ENCODE measurements around the gene JDP2. TPM values are rescaled to one million over a fixed set of nuclear protein-coding genes. Genes with fewer than 3 reads are reported as not detected.

Gene JDP2
- total RNA-seq, 1 donor from 2014 or later = 59.2 TPM

DNA sequence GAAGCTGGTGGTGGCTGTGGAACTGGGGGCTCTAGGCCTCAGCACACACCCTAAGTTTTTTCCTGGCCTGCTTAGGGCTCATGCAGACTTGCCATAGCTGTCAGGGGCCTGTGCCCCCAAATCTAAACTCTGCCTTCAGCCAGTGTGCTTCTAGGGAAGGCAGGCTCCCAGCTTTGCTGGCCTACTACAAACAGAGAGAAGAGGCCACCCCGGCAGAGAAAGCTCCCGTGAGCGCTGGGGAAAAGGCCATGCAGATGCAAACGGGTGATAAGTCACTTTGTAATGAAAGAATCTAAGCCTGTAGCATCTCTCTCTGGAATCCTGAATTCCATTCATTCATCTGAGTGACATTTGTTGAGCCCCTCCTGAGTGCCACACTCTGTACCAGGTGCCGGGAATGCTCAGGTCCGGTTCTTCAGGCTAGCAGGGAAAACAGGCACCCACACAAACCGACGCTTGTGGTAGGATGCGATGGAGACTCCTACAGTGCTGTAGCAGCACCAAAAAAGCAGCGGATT is 29.9 kb downstream of the JDP2 start:
- Histone ChIP-seq H3K9me3 (no peaks in the 10 kb centered on the region), H3K4me3 (no peak overlapping the region), H3K27ac (no peak overlapping the region), H3K36me3 (peaks cover 45% of the 10 kb centered on the region), H3K27me3 (ENCODE audit: low read depth) (no peaks in the 10 kb centered on the region), H3K4me1 (peaks cover 65% of the 10 kb centered on the region)
- DNase-seq (no peak), ATAC-seq (no peak)
- TF ChIP-seq, protein P1, sequence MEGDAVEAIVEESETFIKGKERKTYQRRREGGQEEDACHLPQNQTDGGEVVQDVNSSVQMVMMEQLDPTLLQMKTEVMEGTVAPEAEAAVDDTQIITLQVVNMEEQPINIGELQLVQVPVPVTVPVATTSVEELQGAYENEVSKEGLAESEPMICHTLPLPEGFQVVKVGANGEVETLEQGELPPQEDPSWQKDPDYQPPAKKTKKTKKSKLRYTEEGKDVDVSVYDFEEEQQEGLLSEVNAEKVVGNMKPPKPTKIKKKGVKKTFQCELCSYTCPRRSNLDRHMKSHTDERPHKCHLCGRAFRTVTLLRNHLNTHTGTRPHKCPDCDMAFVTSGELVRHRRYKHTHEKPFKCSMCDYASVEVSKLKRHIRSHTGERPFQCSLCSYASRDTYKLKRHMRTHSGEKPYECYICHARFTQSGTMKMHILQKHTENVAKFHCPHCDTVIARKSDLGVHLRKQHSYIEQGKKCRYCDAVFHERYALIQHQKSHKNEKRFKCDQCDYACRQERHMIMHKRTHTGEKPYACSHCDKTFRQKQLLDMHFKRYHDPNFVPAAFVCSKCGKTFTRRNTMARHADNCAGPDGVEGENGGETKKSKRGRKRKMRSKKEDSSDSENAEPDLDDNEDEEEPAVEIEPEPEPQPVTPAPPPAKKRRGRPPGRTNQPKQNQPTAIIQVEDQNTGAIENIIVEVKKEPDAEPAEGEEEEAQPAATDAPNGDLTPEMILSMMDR (IDR thresholded peaks at IDR 0.05) = no peak
- intact Hi-C loops (cut with DNase I) = no loop called here

DNA sequence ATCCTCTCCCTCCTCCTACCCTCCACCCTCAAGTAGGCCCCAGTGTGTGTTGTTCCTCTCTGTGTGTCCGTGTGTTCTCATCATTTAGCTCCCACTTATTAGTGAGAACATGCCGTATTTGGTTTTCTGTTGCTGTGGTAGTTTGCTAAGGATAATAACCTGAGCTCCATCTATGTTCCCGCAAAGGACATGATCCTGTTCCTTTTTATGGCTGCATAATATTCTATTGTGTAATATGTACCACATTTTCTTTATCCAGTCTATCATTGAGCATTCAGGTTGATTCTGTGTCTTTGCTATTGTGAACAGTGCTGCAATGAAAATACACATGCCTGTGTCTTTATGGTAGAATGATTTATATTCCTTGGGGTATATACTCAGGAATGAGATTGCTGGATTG is 30.5 kb downstream of the JDP2 start:
- DNase-seq = no peak
- TF ChIP-seq, protein P1 (IDR thresholded peaks at IDR 0.05) = no peak
- no peak overlapping the region for H3K4me3 ChIP-seq
- ATAC-seq = no peak
- no peaks in the 10 kb centered on the region for H3K27me3 ChIP-seq (ENCODE audit: low read depth)
- H3K36me3 ChIP-seq = peaks cover 51% of the 10 kb centered on the region
- H3K9me3 ChIP-seq = no peaks in the 10 kb centered on the region
- peaks cover 59% of the 10 kb centered on the region for H3K4me1 ChIP-seq
- intact Hi-C loops (cut with DNase I) = no loop called here
- H3K27ac ChIP-seq = peak overlapping the region; percentile 11

DNA sequence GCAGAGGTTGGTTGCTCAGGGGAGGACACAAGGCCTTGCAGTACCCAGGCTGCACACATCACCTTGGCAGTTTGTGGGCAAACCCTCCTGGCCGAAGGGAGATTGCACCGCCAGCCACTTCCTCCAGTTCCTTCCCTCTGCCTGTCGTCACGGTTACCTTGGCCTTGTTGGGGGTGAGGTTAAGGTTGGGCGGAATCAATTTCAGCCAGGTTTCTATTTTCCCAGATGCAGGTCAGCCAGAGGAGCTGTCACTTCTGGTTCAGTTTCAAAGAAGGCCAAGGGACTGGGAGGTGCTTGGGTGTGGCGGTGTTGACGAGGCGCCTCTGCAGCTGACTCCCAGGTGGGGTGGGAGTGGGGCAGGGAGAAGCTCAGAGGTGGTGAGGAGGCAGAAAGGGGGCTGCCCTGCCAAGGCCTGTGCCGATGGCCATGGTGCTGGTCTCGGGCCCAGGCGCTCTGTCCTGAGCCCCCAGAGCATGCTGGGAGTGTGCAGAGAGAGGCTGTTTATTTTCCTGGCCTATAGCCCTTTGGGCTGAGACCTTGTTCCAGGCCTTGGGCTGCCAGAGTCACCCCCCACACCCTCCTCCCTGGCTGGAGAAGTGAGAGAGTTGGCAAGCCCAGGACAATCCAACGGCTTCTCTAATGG is 31.4 kb downstream of the JDP2 start:
- Histone ChIP-seq H3K27ac (peak overlapping the region; percentile 41), H3K4me3 (no peak overlapping the region), H3K27me3 (ENCODE audit: low read depth) (no peaks in the 10 kb centered on the region), H3K4me1 (peaks cover 50% of the 10 kb centered on the region), H3K9me3 (no peaks in the 10 kb centered on the region), H3K36me3 (peaks cover 59% of the 10 kb centered on the region)
- intact Hi-C loops (cut with DNase I) = no loop called here
- peak; percentile 69 for DNase-seq
- ATAC-seq = peak; percentile 31 to 44
- TF ChIP-seq, protein P1 (IDR thresholded peaks at IDR 0.05) = no peak

DNA sequence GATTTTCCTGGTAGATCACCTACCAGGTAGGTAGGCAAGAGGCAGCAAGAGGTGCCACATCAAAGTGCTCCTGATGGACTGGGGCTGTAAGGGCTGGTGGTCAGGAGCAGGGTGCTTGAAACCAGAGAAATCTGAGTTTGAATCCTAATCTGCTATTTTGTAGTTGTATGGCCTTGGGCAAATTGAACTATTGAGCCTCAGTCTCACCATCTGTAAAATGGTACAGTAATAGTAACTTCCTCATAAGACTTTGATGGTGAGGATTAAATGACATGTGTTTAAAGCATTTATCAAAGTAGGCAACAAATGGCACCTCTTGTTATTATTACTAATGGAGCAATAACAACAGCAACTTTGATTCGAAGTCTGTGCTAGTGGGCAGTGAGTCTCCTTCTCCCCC is 32.0 kb downstream of the JDP2 start:
- H3K4me3 ChIP-seq = no peak overlapping the region
- ATAC-seq (no peak), DNase-seq (no peak)
- no peaks in the 10 kb centered on the region for H3K27me3 ChIP-seq (ENCODE audit: low read depth)
- H3K36me3 ChIP-seq = peaks cover 65% of the 10 kb centered on the region
- H3K27ac ChIP-seq = peak overlapping the region; percentile 41
- TF ChIP-seq, protein P1 (IDR thresholded peaks at IDR 0.05) = no peak
- peaks cover 44% of the 10 kb centered on the region for H3K4me1 ChIP-seq
- H3K9me3 ChIP-seq = no peaks in the 10 kb centered on the region
- intact Hi-C loops (cut with DNase I) = no loop called here

DNA sequence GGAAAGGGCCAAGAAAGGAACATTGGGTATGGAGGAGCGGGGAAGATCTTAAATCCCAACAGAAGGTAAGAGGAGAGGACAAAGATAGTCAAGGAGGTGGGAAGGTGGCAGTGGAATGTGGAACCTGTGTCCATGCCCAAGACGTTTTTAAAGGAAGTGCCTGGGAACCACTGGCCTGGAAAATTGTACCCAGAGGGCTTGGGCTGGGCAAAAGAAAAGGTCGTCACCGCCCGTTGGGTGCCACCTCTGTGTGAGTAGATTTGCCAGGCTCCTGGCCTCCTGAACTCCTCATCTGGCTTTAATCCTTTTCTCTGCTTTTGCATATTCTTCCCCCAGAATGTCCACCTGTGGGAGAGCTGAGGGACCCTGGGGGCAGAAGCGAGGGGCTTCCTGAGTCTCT is 32.6 kb downstream of the JDP2 start:
- H3K9me3 ChIP-seq = no peaks in the 10 kb centered on the region
- no peaks in the 10 kb centered on the region for H3K27me3 ChIP-seq (ENCODE audit: low read depth)
- TF ChIP-seq, protein P1 (IDR thresholded peaks at IDR 0.05) = no peak
- H3K4me1 ChIP-seq = peaks cover 38% of the 10 kb centered on the region
- no peak overlapping the region for H3K27ac ChIP-seq
- DNase-seq (no peak), ATAC-seq (no peak)
- no peak overlapping the region for H3K4me3 ChIP-seq
- peaks cover 70% of the 10 kb centered on the region for H3K36me3 ChIP-seq
- intact Hi-C loops (cut with DNase I) = no loop called here

Measured in lower lobe of right lung (tissue), 2 donors.